ENCODE measurements around the gene SCYGR8. TPM values are rescaled to one million over a fixed set of nuclear protein-coding genes. Genes with fewer than 3 reads are reported as not detected.

The SCYGR8 gene
- total and polyA plus RNA-seq, 2 of the 8 experiments (the other 6 are each of a cell fraction or from before 2014, with no cell fraction given) = not detected

DNA sequence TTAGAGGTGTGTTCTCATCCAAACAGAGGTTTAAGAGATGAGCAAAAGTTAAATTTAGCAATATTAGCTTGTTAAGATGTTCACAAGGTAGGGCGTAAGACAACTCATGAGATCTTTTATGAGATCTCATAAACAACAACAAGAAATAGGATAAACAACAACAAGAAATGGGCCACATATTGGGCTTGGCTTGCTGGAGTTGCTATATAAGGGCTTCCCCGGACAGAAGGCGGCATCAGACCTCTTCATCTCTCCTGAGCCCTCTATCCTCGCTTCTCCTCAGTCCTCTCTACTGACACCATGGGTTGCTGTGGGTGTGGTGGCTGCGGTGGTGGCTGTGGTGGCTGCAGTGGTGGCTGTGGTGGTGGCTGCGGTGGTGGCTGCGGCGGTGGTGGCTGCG lies at the start of gene SCYGR8 (continued):
- TF ChIP-seq TCF12 (IDR thresholded peaks at IDR 0.05; ENCODE audit: low read depth, low read length) = no peak
- no peak for TF ChIP-seq RFX5 (IDR thresholded peaks at IDR 0.05; ENCODE audit: borderline replicate concordance, low read depth, low read length)
- no peak for TF ChIP-seq TAF1 (IDR thresholded peaks at IDR 0.05; ENCODE audit: low read depth, low read length)
